SK-N-SH (cell line): ENCODE measurements around the gene EPHA5. TPM values are rescaled to one million over a fixed set of nuclear protein-coding genes. Genes with fewer than 3 reads are reported as not detected.

ENCODE experiments used
- CTCF ChIA-PET: fragments of 300-600, 350-600 bp; formaldehyde crosslinking; extraction: SDS; loops from one replicate; lab custom pipeline; 2021; lab: Yijun Ruan, JAX
- POLR2A ChIA-PET: fragments of 350-600 bp; sonication (Branson Sonifier 250); formaldehyde crosslinking; extraction: SDS; loops from one replicate; lab custom pipeline; 2020; ENCODE audit warnings: antibody characterized with exemption, inconsistent platforms; lab: Yijun Ruan, JAX
- DNase-seq: peaks from one replicate; pipeline ENCODE4 v3.0.0; 2012
- H2AFZ ChIP-seq: fragments of 200-600 bp; sonication (generic); 2 replicates; pipeline ENCODE4 v1.8.1; 2016; ENCODE audit warnings: antibody characterized with exemption, mild to moderate bottlenecking, low read depth
- H3F3A ChIP-seq: fragments of 200-600 bp; sonication (generic); replicated peaks from 2 replicates; pipeline ENCODE3; 2016; ENCODE audit warnings: antibody characterized with exemption, mild to moderate bottlenecking; ENCODE audit not compliant: insufficient read depth
- H3K27ac ChIP-seq, 2 experiments: fragments of 200-500 bp in 1 of 2; fragments of 200-600 bp in 1 of 2; sonication (Bioruptor generic) in 1 of 2; sonication (generic), shearing (Covaris generic) in 1 of 2; 2 replicates each; pipeline versions ENCODE4 v1.5.1 to v1.6.1; 2014 to 2016; ENCODE audit warnings: low read depth in 2 of 2, inconsistent platforms in 1 of 2, low read length in 1 of 2, mild to moderate bottlenecking in 1 of 2, mixed read lengths in 1 of 2
- H3K27me3 ChIP-seq: fragments of 200-600 bp; sonication (generic), shearing (Covaris generic); 2 replicates; pipeline ENCODE4 v1.6.1; 2016; ENCODE audit warnings: mixed run types; ENCODE audit not compliant: insufficient read depth
- H3K36me3 ChIP-seq, 2 experiments: fragments of 200-500 bp in 1 of 2; fragments of 200-600 bp in 1 of 2; sonication (Bioruptor generic) in 1 of 2; sonication (generic) in 1 of 2; replicated peaks in 1 of 2; 2 replicates each; pipeline versions ENCODE3 to v1.5.1; 2014 to 2016; ENCODE audit warnings: low read length in 1 of 2, mild to moderate bottlenecking in 1 of 2; ENCODE audit not compliant: insufficient read depth in 2 of 2, control insufficient read depth in 1 of 2
- H3K4me1 ChIP-seq, 2 experiments: fragments of 200-500 bp in 1 of 2; fragments of 200-600 bp in 1 of 2; sonication (Bioruptor generic) in 1 of 2; sonication (generic), shearing (Covaris generic) in 1 of 2; 2 replicates each; pipeline versions ENCODE4 v1.5.1 to v1.6.1; 2014 to 2016; ENCODE audit warnings: low read depth in 1 of 2, low read length in 1 of 2, mixed run types in 1 of 2; ENCODE audit not compliant: insufficient read depth in 2 of 2, control insufficient read depth in 1 of 2
- H3K4me2 ChIP-seq: fragments of 200-600 bp; sonication (generic), shearing (Covaris generic); 2 replicates; pipeline ENCODE4 v1.6.1; 2017; ENCODE audit warnings: mixed run types
- H3K4me3 ChIP-seq, 2 experiments: fragments of 200-500 bp in 1 of 2; fragments of 200-600 bp in 1 of 2; sonication (Bioruptor generic) in 1 of 2; sonication (generic), shearing (Covaris generic) in 1 of 2; 2 replicates each; pipeline versions ENCODE4 v1.5.1 to v1.8.1; 2014 to 2016; ENCODE audit warnings: low read depth in 2 of 2, inconsistent platforms in 1 of 2, low read length in 1 of 2, mild to moderate bottlenecking in 1 of 2, mixed read lengths in 1 of 2, moderate library complexity in 1 of 2
- H3K79me2 ChIP-seq: fragments of 200-600 bp; sonication (generic); 2 replicates; pipeline ENCODE4 v1.8.1; 2017; ENCODE audit warnings: mild to moderate bottlenecking; ENCODE audit not compliant: insufficient read depth
- H3K9ac ChIP-seq: fragments of 200-600 bp; sonication (generic); 2 replicates; pipeline ENCODE4 v1.6.1; 2017; ENCODE audit warnings: mixed run types
- H3K9me2 ChIP-seq: fragments of 200-600 bp; sonication (generic); 2 replicates; pipeline ENCODE4 v1.6.1; 2017; ENCODE audit warnings: mixed run types
- H3K9me3 ChIP-seq: fragments of 200-600 bp; sonication (generic); 2 replicates; pipeline ENCODE4 v1.6.1; 2017; ENCODE audit warnings: mixed run types, mild to moderate bottlenecking, moderate library complexity
- H4K20me1 ChIP-seq: fragments of 200-600 bp; sonication (generic); 2 replicates; pipeline ENCODE4 v1.6.1; 2017; ENCODE audit warnings: mild to moderate bottlenecking, mixed run types; ENCODE audit not compliant: insufficient read depth
- CTCF ChIP-seq: fragments of 200-600 bp; sonication (generic); IDR thresholded peaks from 2 replicates; pipeline ENCODE4 v1.6.1; 2017; ENCODE audit warnings: antibody characterized with exemption, mild to moderate bottlenecking, moderate library complexity
- FOXM1 ChIP-seq: IDR thresholded peaks from 2 replicates; pipeline ENCODE4 v1.4.0; 2012; ENCODE audit warnings: low read depth, mild to moderate bottlenecking
- IRF3 ChIP-seq: fragments of 150-350 bp; IDR thresholded peaks from 2 replicates; pipeline ENCODE4 v1.6.1; 2016; ENCODE audit warnings: mild to moderate bottlenecking, low read depth, low read length
- MEF2A ChIP-seq: IDR thresholded peaks from 2 replicates; pipeline ENCODE4 v1.4.0; 2012; ENCODE audit warnings: low read depth, borderline replicate concordance
- NFIC ChIP-seq: IDR thresholded peaks from 2 replicates; pipeline ENCODE4 v1.4.0; 2012; ENCODE audit warnings: borderline replicate concordance
- PBX3 ChIP-seq: IDR thresholded peaks from 2 replicates; pipeline ENCODE4; 2012
- RXRA ChIP-seq: IDR thresholded peaks from 2 replicates; pipeline ENCODE4 v1.4.0; 2012; ENCODE audit warnings: low read depth, mild to moderate bottlenecking, borderline replicate concordance
- TCF12 ChIP-seq: IDR thresholded peaks from 2 replicates; pipeline ENCODE4 v1.4.0; 2012
- USF1 ChIP-seq: IDR thresholded peaks from 2 replicates; pipeline ENCODE4 v1.4.0; 2012; ENCODE audit warnings: low read depth, borderline replicate concordance
- YY1 ChIP-seq: IDR thresholded peaks from 2 replicates; pipeline ENCODE4 v1.4.0; 2012; ENCODE audit warnings: low read depth, mild to moderate bottlenecking
- WGBS: methylation state at CpG from one replicate; pipeline ENCODE4 v1.1.6; 2017; ENCODE audit warnings: low lambda C conversion rate; 5-methylcytosine and 5-hydroxymethylcytosine counted together
- polyA plus RNA-seq, 3 experiments: library from polyadenylated mRNA; depleted of rRNA; stranded (reverse); fragments of >200 nt; gene quantifications; 2 replicates each; pipeline ENCODE4 v1.2.3, GENCODE V29; 2012

EPHA5 gene
- polyA plus RNA-seq, 1 of the 3 experiments (the other 2 are of a cell fraction), result not detected

GRCh38 chr4:65600656-65601055 is 69.6 kb downstream of the EPHA5 start:
- CTCF ChIA-PET, result no interaction called here

More at GRCh38 chr4:65600656-65601055, 69.6 kb downstream of the EPHA5 start:
- H3K9me2 ChIP-seq, result no peaks in the 10 kb centered on the region
- no peaks in the 10 kb centered on the region for H3F3A ChIP-seq
- H3K9ac ChIP-seq, result no peak overlapping the region
- H2AFZ ChIP-seq, result no peak overlapping the region
- H3K9me3 ChIP-seq, result no peaks in the 10 kb centered on the region
- H3K27me3 ChIP-seq, result peaks cover 14% of the 10 kb centered on the region
- no peaks in the 10 kb centered on the region for H3K4me1 ChIP-seq
- H3K79me2 ChIP-seq, result no peaks in the 10 kb centered on the region
- WGBS, result 7% methylated on average over 3 of the region's 3 CpGs
- no peak overlapping the region for H3K27ac ChIP-seq
- TF ChIP-seq USF1, result no peak
- TF ChIP-seq PBX3, result no peak
- TF ChIP-seq YY1, result no peak
- no peak for TF ChIP-seq RXRA
- no peak for TF ChIP-seq CTCF
- TF ChIP-seq FOXM1, result no peak
- TF ChIP-seq MEF2A, result no peak
- TF ChIP-seq TCF12, result no peak
- TF ChIP-seq NFIC, result no peak
- no peak for TF ChIP-seq IRF3
- no peaks in the 10 kb centered on the region for H4K20me1 ChIP-seq
- H3K4me3 ChIP-seq, result no peak overlapping the region
- POLR2A ChIA-PET, result no interaction called here
- no peak overlapping the region for H3K4me2 ChIP-seq
- DNase-seq, result no peak
- no peaks in the 10 kb centered on the region for H3K36me3 ChIP-seq
